ENCODE measurements around the gene SLC16A1. TPM values are rescaled to one million over a fixed set of nuclear protein-coding genes. Genes with fewer than 3 reads are reported as not detected.
"Not testable (repeated sequence)": the region's sequence is repeated elsewhere in the genome, so short reads cannot be mapped to it uniquely, and the experiment has no call there.

SLC16A1 gene
- total and polyA plus RNA-seq, 2 experiments from 2014 or later = 231 to 593 TPM

GRCh38 chr1:112981834-112982233 is 25.8 kb upstream of the SLC16A1 start:
- H3K9me3 Mint-ChIP-seq; H3K4me2 ChIP-seq; H3K4me3 Mint-ChIP-seq; H3K79me2 ChIP-seq (replicated peaks; ENCODE audit: insufficient read depth); DNase-seq (ENCODE audit: low spot score); H3K36me3 Mint-ChIP-seq (ENCODE audit: low read depth); ATAC-seq; H3K4me1 ChIP-seq (ENCODE audit: insufficient read depth); H3K9me2 ChIP-seq (ENCODE audit: insufficient read depth); H4K20me1 ChIP-seq (replicated peaks; ENCODE audit: insufficient read depth); H3K27me3 Mint-ChIP-seq (ENCODE audit: insufficient read depth, low read depth, poor library complexity); H3K36me3 ChIP-seq (ENCODE audit: insufficient read depth); H3K4me1 Mint-ChIP-seq; H2AFZ ChIP-seq; H3K27ac Mint-ChIP-seq; H3K27me3 ChIP-seq (ENCODE audit: insufficient read depth); H3K4me3 ChIP-seq: not testable (repeated sequence)
- Histone ChIP-seq H3F3A (replicated peaks; ENCODE audit: low read depth) (peaks cover 12% of the 10 kb centered on the region), H3K27ac (ENCODE audit: low read depth) (peak overlapping the region; percentile 47; the same call in 1 of the 2 replicates)

GRCh38 chr1:112981426-112981825 is 25.4 kb upstream of the SLC16A1 start:
- Histone ChIP-seq H3K4me1 (ENCODE audit: insufficient read depth) (0 out of 2 replicates have a peak, but pooled peaks cover 8% of the 10 kb centered on the region), H3K27me3 (ENCODE audit: insufficient read depth) (no peaks in the 10 kb centered on the region), H3K4me3 (no peak overlapping the region), H2AFZ (no peak overlapping the region), H3K9me2 (ENCODE audit: insufficient read depth) (no peaks in the 10 kb centered on the region), H3K36me3 (ENCODE audit: insufficient read depth) (no peaks in the 10 kb centered on the region), H3K4me2 (no peak overlapping the region), H3F3A (replicated peaks; ENCODE audit: low read depth) (peaks cover 12% of the 10 kb centered on the region), H3K27ac (ENCODE audit: low read depth) (peak overlapping the region; percentile 47), H4K20me1 (replicated peaks; ENCODE audit: insufficient read depth) (no peaks in the 10 kb centered on the region), H3K79me2 (replicated peaks; ENCODE audit: insufficient read depth) (no peaks in the 10 kb centered on the region; the same call in 1 of the 2 replicates)
- H3K4me1 Mint-ChIP-seq = peaks cover 4% of the 10 kb centered on the region; the same call in 1 of the 3 replicates
- H3K27ac Mint-ChIP-seq = no peak overlapping the region
- DNase-seq (ENCODE audit: low spot score) (no peak), ATAC-seq (no peak)
- H3K27me3 Mint-ChIP-seq (ENCODE audit: insufficient read depth, low read depth, poor library complexity) = no peaks in the 10 kb centered on the region
- H3K4me3 Mint-ChIP-seq = no peak overlapping the region
- TF ChIP-seq CTCF (conservative IDR thresholded peaks at IDR 0.05; ENCODE audit: low read depth in 2 of 2) = no peak
- no peak for TF ChIP-seq NANOG (IDR thresholded peaks at IDR 0.05; ENCODE audit: borderline replicate concordance)
- TF ChIP-seq ZNF331 (CRISPR knock-in tag; IDR thresholded peaks at IDR 0.05; ENCODE audit: low read depth) = no peak
- no peak for TF ChIP-seq JUNB (IDR thresholded peaks at IDR 0.05; ENCODE audit: unreplicated experiment)
- TF ChIP-seq ZNF462 (CRISPR knock-in tag; IDR thresholded peaks at IDR 0.05) = no peak
- no peak for TF ChIP-seq STAT1 (IDR thresholded peaks at IDR 0.05; ENCODE audit: unreplicated experiment)
- TF ChIP-seq REST (IDR thresholded peaks at IDR 0.05; ENCODE audit: unreplicated experiment) = no peak
- TF ChIP-seq CREB1 (CRISPR knock-in tag; IDR thresholded peaks at IDR 0.05; ENCODE audit: low read depth) = no peak
- TF ChIP-seq EZH2 (IDR thresholded peaks at IDR 0.05; ENCODE audit: low read depth, unreplicated experiment) = no peak
- no peak for TF ChIP-seq POLR2AphosphoS5 (IDR thresholded peaks at IDR 0.05; ENCODE audit: low read depth)
- no peaks in the 10 kb centered on the region for H3K9me3 Mint-ChIP-seq
- peaks cover 2% of the 10 kb centered on the region; the same call in 1 of the 3 replicates for H3K36me3 Mint-ChIP-seq (ENCODE audit: low read depth)

Measured in GM23338 (cell line).